ENCODE measurements around the gene LIPC.

DNA sequence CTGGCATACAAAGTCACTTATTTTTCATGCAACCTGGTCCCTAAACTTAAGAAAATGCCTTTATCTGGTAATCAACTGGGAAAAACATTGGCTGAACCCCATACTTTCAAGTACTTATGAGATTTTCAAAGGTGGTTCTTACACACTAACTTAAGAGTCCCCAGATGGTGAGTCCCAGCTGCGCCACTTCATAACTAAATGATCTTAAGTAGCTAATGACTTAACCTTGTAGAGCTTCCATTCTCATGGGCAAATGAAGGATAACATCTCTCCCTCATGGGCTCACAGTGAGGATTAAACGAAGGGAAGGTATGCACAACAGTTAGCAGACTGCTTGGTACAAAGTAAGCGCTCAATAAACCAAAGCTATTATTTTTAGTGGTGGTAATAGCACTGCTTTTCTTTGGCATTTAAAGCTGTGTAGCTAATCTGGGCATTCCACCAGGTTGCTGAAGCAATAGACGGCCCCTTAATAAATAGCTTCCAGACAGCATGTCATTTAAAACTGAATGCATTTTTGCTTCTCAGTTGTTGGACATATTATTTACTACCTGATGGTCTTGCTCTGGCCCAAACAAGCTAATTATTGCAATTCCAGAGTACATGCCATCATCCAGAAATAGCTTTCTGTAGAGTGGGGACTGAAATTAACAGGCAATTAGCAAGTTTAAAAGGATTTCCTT, 55.4 kb downstream of the LIPC start:
- TF ChIP-seq ESRRA (CRISPR knock-in tag; IDR thresholded peaks at IDR 0.05; ENCODE audit: borderline replicate concordance) (no peak), ZNF263 (CRISPR knock-in tag; IDR thresholded peaks at IDR 0.05; ENCODE audit: low read depth) (no peak), CREM (CRISPR knock-in tag; IDR thresholded peaks at IDR 0.05) (no peak), FOXK1 (CRISPR knock-in tag; IDR thresholded peaks at IDR 0.05) (no peak), ZBTB21 (CRISPR knock-in tag; IDR thresholded peaks at IDR 0.05; ENCODE audit: borderline replicate concordance) (no peak)
- TF ChIP-seq, protein P1, sequence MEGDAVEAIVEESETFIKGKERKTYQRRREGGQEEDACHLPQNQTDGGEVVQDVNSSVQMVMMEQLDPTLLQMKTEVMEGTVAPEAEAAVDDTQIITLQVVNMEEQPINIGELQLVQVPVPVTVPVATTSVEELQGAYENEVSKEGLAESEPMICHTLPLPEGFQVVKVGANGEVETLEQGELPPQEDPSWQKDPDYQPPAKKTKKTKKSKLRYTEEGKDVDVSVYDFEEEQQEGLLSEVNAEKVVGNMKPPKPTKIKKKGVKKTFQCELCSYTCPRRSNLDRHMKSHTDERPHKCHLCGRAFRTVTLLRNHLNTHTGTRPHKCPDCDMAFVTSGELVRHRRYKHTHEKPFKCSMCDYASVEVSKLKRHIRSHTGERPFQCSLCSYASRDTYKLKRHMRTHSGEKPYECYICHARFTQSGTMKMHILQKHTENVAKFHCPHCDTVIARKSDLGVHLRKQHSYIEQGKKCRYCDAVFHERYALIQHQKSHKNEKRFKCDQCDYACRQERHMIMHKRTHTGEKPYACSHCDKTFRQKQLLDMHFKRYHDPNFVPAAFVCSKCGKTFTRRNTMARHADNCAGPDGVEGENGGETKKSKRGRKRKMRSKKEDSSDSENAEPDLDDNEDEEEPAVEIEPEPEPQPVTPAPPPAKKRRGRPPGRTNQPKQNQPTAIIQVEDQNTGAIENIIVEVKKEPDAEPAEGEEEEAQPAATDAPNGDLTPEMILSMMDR (IDR thresholded peaks at IDR 0.05) = no peak
